Smooth muscle cell (in vitro differentiated cells): Measurements from ENCODE around the gene ATP10B. TPM values are rescaled to one million over a fixed set of nuclear protein-coding genes. Genes with fewer than 3 reads are reported as not detected.

Source experiments
- DNase-seq: peaks from one replicate; lab custom pipeline; 2025; ENCODE audit not compliant: unreplicated experiment; lab: John Stamatoyannopoulos, UW
- H2AFZ ChIP-seq: fragments of 200-600 bp; sonication (generic); 2 replicates; pipeline ENCODE4 v1.6.0; 2016; ENCODE audit warnings: antibody characterized with exemption, low read depth, mild to moderate bottlenecking
- H3F3A ChIP-seq: fragments of 200-600 bp; sonication (generic); 2 replicates; pipeline ENCODE4 v1.6.0; 2017; ENCODE audit warnings: antibody characterized with exemption, low read depth
- H3K27ac ChIP-seq: fragments of 200-600 bp; sonication (generic); 2 replicates; pipeline ENCODE4 v1.5.1; 2016; ENCODE audit warnings: low read depth, mild to moderate bottlenecking
- H3K27me3 ChIP-seq: fragments of 200-600 bp; sonication (generic); 2 replicates; pipeline ENCODE4 v1.6.1; 2016; ENCODE audit warnings: low read depth, mild to moderate bottlenecking
- H3K36me3 ChIP-seq: fragments of 200-600 bp; sonication (generic); 2 replicates; pipeline ENCODE4 v1.5.1; 2016; ENCODE audit warnings: low read depth
- H3K4me1 ChIP-seq: fragments of 200-600 bp; sonication (generic); 2 replicates; pipeline ENCODE4 v1.5.1; 2016; ENCODE audit warnings: low read depth
- H3K4me2 ChIP-seq: fragments of 200-600 bp; sonication (generic); 2 replicates; pipeline ENCODE4 v1.6.0; 2016; ENCODE audit warnings: mild to moderate bottlenecking
- H3K4me3 ChIP-seq: fragments of 200-600 bp; sonication (generic); 2 replicates; pipeline ENCODE4 v1.5.1; 2016; ENCODE audit warnings: mild to moderate bottlenecking
- H3K79me2 ChIP-seq: fragments of 200-600 bp; sonication (generic); 2 replicates; pipeline ENCODE4 v1.6.0; 2016; ENCODE audit warnings: low read depth, mild to moderate bottlenecking
- H3K9ac ChIP-seq: fragments of 200-600 bp; sonication (generic); 2 replicates; pipeline ENCODE4 v1.6.0; 2016; ENCODE audit warnings: low read depth
- H3K9me3 ChIP-seq: fragments of 200-600 bp; sonication (generic); replicated peaks from 2 replicates; pipeline ENCODE4 v1.5.1; 2016; ENCODE audit warnings: low read depth
- H4K20me1 ChIP-seq: fragments of 200-600 bp; sonication (generic); 2 replicates; pipeline ENCODE4 v1.6.0; 2016; ENCODE audit warnings: low read depth
- CTCF ChIP-seq: fragments of 200-600 bp; sonication (generic); IDR thresholded peaks from 2 replicates; pipeline ENCODE4 v1.5.1; 2017; ENCODE audit warnings: borderline replicate concordance, mild to moderate bottlenecking, antibody characterized with exemption; ENCODE audit not compliant: insufficient read depth, poor library complexity, severe bottlenecking
- WGBS: methylation state at CpG from one replicate; pipeline ENCODE4 v1.1.7; 2016; ENCODE audit warnings: low lambda C conversion rate; 5-methylcytosine and 5-hydroxymethylcytosine counted together
- polyA plus RNA-seq: library from polyadenylated mRNA; unstranded; fragments of >200 nt; fragmentation: Nextera tagmentation; extraction: Ambion mirVana; gene quantifications from 2 replicates; pipeline ENCODE4 v1.2.1, GENCODE V29; 2016
- total RNA-seq: library from RNA; depleted of rRNA; stranded (reverse); fragments of >200 nt; gene quantifications from 2 replicates; pipeline ENCODE4 v1.2.3, GENCODE V29; 2014

Gene ATP10B
- total and polyA plus RNA-seq, 2 experiments from 2014 or later, result 0.13 TPM; not detected in 1

GRCh38 chr5:160693831-160694465 lies 158.1 kb downstream of the ATP10B start:
- DNase-seq, result no peak
- 80% methylated on average over 7 of the region's 7 CpGs for WGBS
- Histone ChIP-seq H3K4me3 (no peak overlapping the region), H3K36me3 (no peaks in the 10 kb centered on the region), H3K9ac (no peak overlapping the region), H3K9me3 (no peaks in the 10 kb centered on the region), H3K27ac (no peak overlapping the region), H3K4me1 (no peaks in the 10 kb centered on the region), H3K4me2 (no peak overlapping the region), H3F3A (no peaks in the 10 kb centered on the region), H4K20me1 (no peaks in the 10 kb centered on the region), H3K27me3 (no peaks in the 10 kb centered on the region), H3K79me2 (no peaks in the 10 kb centered on the region), H2AFZ (no peak overlapping the region)
- TF ChIP-seq CTCF, result no peak

GRCh38 chr5:160692271-160692670 lies 159.7 kb downstream of the ATP10B start:
- H3K9ac ChIP-seq, result no peak overlapping the region
- no peak overlapping the region for H2AFZ ChIP-seq
- H3K4me1 ChIP-seq, result no peaks in the 10 kb centered on the region
- H3K79me2 ChIP-seq, result no peaks in the 10 kb centered on the region
- H3K4me2 ChIP-seq, result no peak overlapping the region
- H3K4me3 ChIP-seq, result no peak overlapping the region
- H3K27me3 ChIP-seq, result no peaks in the 10 kb centered on the region
- no peaks in the 10 kb centered on the region for H4K20me1 ChIP-seq
- H3F3A ChIP-seq, result no peaks in the 10 kb centered on the region
- WGBS, result 93% methylated on average over 2 of the region's 2 CpGs
- no peak overlapping the region for H3K27ac ChIP-seq
- DNase-seq, result no peak
- no peaks in the 10 kb centered on the region for H3K9me3 ChIP-seq
- H3K36me3 ChIP-seq, result no peaks in the 10 kb centered on the region
- no peak for TF ChIP-seq CTCF

GRCh38 chr5:160685695-160686094 lies 166.3 kb downstream of the ATP10B start:
- no peak overlapping the region for H3K4me3 ChIP-seq
- DNase-seq, result no peak
- no peaks in the 10 kb centered on the region for H3F3A ChIP-seq
- H3K27ac ChIP-seq, result no peak overlapping the region
- H3K9me3 ChIP-seq, result no peaks in the 10 kb centered on the region
- H3K4me2 ChIP-seq, result no peak overlapping the region
- H3K36me3 ChIP-seq, result no peaks in the 10 kb centered on the region
- H4K20me1 ChIP-seq, result no peaks in the 10 kb centered on the region
- no peak overlapping the region for H3K9ac ChIP-seq
- no peaks in the 10 kb centered on the region for H3K27me3 ChIP-seq
- no peak overlapping the region for H2AFZ ChIP-seq
- no peaks in the 10 kb centered on the region for H3K4me1 ChIP-seq
- WGBS, result 55% methylated on average over 6 of the region's 6 CpGs
- peak; percentile 29 for TF ChIP-seq CTCF
- no peaks in the 10 kb centered on the region for H3K79me2 ChIP-seq

- TF ChIP-seq CTCF, result no peak
- Histone ChIP-seq H3F3A (no peaks in the 10 kb centered on the region), H3K27ac (no peak overlapping the region), H3K4me1 (no peaks in the 10 kb centered on the region), H3K4me2 (no peak overlapping the region), H3K4me3 (no peak overlapping the region), H3K9ac (no peak overlapping the region), H4K20me1 (no peaks in the 10 kb centered on the region), H3K79me2 (no peaks in the 10 kb centered on the region), H3K9me3 (no peaks in the 10 kb centered on the region), H3K36me3 (no peaks in the 10 kb centered on the region), H3K27me3 (no peaks in the 10 kb centered on the region), H2AFZ (no peak overlapping the region)
- no peak for DNase-seq
- 84% methylated on average over 1 of the region's 1 CpG for WGBS
Measured at GRCh38 chr5:160685219-160685618, 166.8 kb downstream of the ATP10B start.
